NCI-H2171 treated with DMSO at 0.1 percent for 48 hours (cell line): ENCODE results near the gene MED9.
"Not testable (repeated sequence)": the region's sequence is repeated elsewhere in the genome, so short reads cannot be mapped to it uniquely, and the experiment has no call there.

Experiments
- DNase-seq: peaks from one replicate; lab custom pipeline; 2025; lab: John Stamatoyannopoulos, UW

The MED9 gene

DNA sequence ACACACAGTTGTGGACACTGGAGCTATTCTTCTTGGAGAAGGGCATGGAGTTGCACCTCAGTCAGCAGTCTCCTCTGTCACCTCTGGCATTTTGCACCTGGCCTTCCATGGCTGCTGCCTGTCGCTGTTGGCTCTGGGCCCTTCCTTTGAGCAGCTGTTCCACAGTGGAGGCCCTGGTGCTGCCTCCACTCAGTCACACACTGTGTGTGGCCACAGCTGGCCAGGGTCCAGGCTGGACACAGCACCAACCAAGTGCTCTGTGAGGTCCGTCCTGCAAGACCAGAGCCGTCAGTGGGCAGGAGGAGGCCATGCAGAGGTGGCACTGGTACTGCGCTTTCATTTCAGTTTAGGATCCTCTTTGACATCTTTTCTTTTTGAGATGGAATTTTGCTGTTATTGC lies 21.6 kb upstream of the MED9 start:
- DNase-seq, result no peak

DNA sequence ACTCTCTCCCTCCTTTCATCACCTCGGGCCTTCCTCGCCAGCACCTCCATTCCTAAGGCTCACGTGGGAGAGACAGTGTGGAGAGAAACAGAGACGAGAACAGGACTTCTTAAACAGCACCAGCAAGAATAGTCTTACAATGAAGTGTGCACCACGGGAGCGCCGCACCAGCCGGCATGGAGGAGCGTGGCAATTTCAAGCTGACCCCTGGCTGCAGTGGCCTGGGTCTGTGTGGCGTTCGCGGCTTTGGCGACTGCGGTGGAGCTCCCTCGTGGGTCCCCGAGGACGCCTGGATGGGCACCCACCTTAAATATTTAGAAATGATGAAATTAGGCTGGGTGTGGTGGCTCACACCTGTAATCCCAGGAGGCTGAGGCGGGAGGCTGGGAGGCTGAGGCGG lies 20.5 kb upstream of the MED9 start:
- no peak for DNase-seq

DNA sequence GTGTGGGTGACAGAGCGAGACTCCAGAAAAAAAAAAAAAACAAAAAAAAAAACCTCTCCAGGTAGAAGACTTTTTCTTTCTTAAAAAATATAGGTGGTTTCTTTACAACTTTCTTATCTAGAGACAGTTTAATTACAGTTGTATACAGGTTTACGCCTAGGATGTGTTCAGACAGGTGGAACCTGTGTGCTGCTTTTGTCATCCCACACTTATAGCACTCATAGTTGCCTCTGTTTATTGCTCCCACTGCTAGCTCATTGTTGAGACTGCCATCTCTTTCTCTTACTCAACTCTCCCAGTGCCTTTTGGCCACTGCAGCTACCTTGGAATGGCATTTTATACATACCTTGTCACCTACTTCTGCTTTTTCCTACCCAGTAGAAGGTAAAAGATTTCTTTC lies 19.1 kb upstream of the MED9 start:
- no peak for DNase-seq

DNA sequence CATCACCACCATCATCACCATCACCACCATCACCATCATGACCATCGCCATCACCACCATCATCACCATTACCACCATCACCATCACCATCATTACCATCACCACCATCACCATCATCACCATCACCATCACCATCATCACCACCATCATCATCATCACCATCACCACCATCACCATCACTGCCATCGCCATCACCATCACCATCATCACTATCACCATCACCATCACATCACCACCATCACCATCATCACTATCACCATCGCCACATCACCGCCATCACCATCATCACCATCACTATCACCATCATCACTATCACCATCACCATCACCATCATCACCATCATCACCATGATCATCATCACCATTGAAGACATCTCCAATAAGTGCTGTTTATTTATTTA lies 16.8 kb upstream of the MED9 start:
- no peak for DNase-seq

DNA sequence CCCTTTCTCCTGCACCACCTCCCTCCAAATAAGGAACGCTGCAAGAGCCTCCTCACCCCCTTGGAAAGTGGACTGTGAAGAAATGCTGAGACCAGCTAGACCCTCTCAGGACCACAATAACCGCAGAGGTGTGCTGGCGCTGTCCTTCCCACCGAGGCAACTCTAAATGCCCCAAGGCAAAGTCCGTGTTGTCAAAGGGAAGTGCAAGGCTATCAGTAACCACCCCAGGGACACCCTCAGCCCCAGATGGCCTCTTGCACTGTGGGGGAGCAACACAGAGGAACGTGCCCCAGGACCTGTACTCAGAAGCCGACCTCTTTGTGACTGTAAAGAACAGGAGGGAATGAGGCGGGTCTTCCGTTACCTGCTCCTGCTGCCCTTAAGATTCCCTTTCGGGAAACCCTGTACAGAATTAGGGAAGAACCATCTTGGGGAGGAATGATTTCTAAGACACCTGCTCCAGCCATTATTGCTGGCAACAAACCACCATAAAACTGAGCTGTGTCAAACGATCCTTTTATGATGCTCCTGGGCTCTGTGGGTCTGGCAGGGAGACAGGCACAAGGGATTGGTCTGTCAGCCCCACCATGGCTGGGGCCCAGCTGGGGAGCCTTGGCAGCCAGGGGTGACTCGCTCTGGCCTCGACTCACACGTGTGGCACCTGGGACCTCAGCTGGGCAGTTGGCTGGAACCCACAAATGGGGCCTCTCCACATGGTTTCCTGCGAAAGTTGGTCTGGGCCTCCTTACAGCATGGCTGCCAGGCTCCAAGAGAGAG lies 14.6 kb upstream of the MED9 start:
- DNase-seq, result no peak

DNA sequence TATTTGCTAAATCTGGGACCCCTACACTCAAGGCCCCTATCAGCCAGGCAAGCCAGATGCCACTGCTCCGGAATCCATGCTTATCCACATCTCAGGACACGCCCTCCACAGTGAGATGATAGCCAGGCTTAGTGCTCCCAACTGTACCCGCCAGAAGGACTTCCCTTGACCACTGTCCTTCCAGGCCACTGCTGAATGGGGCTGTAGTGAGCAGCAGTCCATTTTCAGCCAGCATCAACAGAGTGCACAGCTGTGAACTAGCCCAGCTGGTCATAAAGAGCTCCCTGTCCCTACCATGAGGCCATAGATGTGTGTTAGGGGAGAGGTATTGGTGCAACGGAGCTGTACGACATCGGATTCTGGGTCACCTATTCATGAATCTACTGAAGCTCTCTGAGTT lies 13.0 kb upstream of the MED9 start:
- DNase-seq, result no peak

DNA sequence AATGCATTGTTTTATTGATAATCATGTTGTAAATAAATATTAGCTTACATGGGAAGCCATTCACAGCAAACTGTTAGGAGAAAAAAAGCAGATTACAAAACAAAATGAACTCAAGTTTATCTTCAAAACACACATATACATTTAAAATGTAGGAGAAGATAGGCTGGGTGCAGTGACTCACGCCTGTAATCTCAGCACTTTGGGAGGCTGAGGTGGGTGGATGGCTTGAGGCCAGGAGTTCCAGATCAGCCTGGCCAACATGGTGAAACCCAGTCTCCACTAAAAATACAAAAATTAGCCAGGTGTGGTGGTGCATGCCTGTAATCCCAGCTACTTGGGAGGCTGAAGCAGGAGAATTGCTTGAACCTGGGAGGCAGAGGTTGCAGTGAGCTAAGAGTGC lies 10.9 kb upstream of the MED9 start:
- not testable (repeated sequence) for DNase-seq

DNA sequence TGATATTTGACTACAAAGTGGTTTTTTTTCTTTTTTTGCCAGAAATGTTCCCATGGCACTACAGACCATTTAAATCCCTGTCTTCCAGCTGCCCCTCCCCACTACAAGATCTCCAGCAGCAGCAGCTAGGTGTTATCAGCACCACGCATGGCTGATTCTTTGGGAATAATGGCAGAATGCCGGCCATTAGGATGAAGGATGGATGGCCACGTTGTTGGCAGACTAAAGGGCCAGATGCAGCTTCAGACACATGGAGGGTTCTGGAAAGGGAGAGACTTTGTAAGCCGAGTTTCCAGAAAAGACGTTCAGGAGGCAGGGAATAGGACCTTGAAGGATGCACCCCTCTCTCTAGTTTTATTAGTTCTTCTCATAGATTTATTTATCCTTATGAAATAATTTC lies 10.3 kb upstream of the MED9 start:
- peak; percentile 38 for DNase-seq

DNA sequence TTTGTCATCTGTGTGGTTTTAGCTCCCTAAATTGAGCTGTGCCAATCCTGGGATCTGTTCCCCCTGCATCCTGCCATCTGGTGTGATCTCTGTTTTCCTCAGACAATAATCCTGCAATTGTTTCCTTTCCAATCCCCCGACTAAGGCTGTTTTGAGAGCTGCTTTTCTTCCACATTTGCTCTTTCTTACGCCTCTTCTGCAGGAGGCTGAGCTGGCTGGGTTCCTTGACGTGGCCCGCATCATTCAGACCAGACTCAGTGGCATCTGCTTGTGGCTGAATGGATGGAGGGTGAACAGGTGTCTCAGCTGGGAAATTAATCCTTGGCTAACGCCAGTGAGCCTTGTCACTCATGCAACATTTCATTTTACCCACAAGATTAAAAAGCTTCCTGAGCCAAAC lies 9.8 kb upstream of the MED9 start:
- peak; percentile 70 for DNase-seq

DNA sequence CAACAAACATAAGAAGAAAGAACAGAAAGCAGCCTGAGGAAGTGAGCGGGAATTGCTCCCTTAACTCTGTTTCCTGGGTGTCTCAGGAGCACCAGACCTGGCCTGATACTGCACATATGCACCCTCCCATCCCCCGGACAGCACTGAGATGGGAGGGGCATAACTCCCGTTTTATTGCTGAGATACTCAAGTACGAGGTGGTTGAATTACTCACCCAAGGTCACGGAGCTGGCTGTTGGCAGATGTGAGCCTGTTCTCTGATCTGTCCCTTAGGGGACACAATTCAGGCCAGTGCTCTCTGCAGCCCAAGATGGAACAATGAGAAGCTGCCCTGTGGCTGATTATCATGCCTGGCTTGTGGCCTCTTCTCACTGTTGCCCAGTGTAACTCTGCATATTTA lies 9.1 kb upstream of the MED9 start:
- peak; percentile 61 for DNase-seq

DNA sequence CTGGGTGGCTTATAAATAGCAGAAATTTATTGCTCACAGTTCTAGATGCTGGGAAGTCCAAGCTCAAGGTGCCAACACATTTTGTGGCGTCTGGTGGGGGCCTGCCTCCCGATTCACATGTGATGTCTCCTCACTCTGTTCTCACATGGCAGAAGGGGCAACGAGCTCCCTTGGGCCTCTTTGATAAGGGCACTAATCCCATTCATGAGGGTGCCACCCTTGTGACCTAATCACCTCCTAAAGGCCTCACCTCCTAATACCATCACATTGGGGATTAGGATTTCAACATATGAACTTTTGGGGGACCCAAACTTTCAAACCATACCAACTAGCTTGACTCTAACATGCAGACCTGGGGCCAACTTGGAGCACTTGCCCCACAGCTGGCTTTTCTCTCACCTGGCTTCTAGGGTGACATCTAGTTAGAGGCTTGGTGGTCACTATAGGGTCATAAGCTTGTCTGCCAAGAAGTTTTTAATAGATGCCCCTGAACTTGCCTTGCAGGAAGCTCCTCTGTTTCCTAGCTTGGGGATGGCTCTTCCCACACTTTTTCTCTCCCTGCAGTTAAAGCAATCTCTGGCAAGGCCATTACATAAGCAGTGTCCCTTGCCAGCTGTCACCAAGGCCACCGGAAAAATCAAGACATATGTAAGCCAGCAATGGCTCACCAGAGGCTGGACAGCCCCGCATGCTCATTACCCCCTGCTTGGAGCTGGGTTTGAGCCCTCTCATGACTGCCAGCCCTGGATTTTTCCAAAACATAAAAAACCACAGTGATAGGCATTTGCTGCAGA lies 8.4 kb upstream of the MED9 start:
- no peak for DNase-seq

DNA sequence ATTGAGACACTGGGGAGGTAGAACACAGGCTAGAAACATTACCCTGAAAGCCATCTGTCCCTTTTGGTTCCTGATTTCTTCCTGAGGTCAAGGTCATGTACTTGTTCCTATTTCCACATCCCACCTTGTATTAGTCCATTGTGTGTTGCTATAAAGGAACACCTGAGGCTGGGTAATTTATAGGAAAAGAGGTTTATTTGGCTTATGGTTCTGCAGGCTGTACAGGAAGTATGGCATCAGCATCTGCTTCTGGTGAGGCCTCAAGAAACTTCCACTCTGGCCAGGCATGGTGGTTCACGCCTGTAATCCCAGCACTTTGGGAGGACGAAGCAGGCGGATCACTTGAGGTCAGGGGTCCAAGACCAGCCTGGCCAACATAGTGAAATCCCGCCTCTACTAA lies 7.4 kb upstream of the MED9 start:
- DNase-seq, result peak; percentile 19

DNA sequence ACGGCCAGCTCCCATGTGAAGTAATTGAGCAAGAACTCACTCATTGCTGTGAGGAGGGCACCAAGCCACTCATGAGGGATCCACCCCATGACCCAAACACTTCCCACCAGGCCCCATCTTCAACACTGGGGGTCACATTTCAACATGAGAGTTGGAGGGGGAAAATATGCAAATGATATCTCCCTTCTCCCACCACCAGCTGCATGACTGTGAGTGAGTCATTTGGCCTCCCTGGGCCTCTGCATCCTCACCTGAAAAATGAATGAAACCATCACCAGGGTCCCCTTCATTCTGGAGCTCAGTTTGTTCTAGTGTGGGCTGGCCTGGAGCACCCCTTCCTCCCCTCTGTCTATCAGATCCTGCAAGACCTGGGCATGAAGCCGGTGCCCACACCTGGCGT lies 6.8 kb upstream of the MED9 start:
- DNase-seq, result no peak

DNA sequence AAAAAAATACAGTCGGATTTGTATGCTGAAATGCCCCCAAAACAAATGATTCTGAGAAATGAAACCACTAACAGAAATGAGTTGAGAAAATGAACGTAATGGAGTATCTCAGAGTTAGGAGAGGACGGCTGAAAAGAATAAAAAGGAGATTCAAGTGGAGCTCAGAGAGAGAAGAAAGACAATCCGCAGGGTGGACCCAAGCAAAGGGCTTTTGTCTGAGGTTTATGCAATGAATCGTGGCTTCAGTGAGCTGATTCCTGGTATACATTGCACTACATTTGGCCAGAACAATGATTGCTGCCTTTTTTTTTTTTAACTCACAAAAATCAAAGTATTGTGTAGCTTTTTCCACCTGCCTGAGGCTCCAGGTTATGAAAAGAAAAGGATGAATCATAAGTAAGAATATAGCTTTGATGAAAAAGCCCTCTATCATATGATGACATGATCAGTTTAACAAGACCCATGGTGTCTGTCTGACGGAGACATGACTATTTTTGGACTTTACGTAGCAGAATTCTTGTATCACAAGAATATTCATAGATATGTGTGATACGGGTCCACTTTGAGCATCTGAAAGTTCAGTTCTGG lies 4.4 kb upstream of the MED9 start:
- no peak for DNase-seq

DNA sequence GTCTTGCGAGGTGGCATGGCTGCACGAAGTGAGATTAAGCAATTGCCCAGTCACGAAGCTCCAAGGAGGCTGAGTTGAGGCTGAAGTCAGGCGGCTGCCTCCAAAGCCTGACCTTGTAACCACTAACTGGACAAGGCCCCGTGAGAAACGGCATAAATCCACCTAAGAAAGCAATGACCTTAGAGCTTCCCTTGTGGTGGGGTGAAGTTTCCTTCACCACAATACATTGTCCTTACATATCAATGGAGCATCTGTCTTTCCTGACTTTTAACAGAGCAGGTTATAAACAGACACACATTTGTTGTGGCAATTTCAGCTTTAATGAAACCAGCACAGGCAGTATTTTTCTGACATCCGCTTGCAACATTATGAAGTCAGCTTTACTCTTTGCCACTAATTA lies 2.5 kb upstream of the MED9 start:
- no peak for DNase-seq

DNA sequence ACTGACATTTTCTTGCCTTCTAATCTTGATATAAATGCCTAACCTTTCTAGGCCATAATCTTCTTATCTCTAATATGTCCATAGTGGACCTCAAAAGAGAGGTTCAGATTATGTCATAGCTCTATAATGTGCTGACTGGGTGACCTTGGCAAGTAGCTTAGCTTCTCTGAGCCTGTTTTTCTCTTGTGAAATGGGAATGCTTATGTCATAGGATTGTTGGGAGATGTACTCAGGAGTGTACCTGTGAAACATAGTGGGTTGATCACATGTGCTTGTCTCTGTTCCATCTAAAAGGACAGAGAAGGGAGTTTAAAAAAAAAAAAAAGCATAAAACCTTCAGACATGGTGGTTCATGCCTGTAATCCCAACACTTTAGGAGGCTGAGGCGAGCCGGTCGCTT lies 2.4 kb downstream of the MED9 start:
- no peak for DNase-seq

DNA sequence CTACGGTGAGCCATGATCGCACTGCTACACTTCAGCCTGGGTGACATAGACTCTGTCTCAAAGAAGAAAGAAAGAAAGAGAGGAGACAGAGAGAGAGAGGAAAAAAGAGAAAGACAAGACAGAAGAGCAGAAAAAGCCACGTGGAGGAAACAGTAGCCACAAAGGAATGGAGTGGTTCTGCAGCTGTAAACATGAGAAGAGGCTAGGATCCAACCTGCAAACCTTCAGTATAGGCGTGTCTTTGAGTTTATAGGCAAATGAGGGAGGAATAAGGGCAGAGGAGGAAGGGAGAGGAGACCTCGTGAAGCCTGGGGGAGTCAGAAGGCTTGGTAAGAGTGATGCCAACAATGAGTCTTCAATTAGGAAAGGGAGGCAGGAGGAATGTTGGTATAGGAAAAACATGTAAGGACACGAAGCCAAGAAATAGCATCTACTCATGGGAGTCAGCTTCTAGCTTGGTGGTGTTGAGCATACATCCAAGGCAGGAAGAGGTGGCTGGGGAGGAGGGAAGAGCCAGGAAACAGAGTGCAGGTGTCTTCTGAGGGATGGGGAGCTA lies 3.9 kb downstream of the MED9 start:
- DNase-seq, result no peak

DNA sequence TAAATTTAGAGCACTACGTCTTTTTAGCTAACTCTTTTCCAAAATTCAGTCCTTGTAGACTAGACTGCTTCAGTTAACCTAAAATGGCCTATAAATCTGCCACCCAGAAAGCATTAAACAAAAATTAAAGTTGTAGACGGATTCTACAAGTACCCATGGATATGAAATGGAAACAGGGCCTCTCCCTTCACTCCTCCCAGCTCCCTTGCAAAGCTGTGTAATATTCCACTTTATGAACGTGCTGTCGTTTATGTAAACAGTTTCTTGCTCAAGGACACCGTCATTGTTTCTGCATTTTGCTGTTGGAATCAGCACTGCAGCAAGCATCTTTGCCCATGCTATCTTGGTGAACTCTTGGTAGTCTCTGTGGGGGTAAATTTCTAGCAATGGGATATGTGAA lies 5.1 kb downstream of the MED9 start:
- no peak for DNase-seq

DNA sequence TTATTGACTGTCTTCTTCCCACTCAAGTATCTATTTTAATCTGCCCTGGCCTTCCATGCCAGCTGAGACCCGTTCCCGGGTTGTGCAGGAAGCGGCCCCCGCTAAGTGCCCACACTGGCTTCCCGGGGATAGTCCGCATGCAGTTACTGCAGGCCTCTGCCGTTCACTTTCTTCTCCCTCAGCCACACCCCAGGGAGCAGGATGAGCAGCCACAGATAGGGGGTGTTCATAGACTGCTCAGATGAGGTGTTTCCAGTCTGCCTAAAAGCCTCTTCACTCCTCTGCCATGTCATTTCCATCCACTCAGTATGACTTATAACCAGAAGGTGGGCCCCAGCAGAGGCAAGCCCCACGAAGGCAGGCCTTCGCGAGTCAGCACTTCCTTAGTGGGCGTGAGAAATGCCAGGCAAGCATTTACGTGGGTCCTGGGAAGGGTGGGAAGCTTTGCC lies 7.7 kb downstream of the MED9 start:
- DNase-seq, result no peak

DNA sequence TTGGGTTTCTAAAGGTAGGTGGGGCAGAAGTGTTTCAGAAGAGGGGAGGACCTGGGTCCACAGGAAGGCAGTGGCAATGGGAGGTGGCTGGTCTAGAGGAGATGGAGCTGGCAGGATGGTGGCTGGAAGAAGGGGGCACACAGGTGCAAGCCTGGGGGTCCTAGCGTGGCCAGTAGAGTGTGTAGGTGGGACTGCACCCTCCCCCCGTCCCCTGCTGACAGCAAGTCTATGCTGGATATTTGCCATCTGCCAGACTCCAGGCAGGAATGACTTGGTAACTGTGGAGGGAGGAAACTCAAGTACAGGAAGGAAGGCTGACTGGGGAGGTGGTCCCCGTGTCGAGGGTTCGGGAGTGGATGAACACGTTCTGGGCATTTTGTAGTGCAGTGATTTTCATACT lies 8.6 kb downstream of the MED9 start:
- no peak for DNase-seq

DNA sequence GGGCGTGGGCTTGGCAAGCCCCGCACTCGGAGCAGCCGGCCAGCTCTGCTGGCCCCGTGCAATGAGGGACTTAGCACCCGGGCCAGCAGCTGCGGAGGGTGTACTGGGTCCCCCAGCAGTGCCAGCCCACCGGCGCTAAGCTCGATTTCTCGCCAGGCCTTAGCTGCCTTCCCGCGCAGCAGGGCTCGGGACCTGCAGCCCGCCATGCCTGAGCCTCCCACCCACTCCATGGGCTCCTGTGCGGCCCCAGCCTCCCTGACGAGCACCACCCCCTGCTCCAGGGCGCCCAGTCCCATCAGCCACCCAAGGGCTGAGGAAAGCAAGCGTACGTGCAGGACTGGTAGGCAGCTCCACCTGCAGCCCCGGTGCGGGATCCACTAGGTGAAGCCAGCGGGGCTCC lies 9.6 kb downstream of the MED9 start:
- DNase-seq, result not testable (repeated sequence)

DNA sequence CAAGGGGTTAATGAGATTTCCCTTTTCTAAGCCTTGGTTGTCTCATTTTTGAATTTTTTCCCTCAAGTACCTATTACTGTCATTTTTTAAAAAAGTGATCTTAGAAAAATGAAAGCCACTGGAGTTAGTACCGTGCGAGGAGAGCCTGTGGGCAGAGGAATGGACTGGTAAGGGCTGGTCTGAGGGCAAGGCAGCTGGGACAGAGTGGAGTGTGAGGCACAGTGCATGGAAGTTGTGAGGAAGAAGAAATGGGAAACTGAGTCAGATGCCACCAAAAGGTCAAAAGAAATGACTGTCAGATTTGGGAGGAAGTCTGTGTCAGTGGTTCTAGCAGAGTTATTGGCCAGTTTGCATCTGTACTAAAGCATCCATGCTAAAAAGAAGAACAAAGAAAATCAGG lies 11.2 kb downstream of the MED9 start:
- no peak for DNase-seq

DNA sequence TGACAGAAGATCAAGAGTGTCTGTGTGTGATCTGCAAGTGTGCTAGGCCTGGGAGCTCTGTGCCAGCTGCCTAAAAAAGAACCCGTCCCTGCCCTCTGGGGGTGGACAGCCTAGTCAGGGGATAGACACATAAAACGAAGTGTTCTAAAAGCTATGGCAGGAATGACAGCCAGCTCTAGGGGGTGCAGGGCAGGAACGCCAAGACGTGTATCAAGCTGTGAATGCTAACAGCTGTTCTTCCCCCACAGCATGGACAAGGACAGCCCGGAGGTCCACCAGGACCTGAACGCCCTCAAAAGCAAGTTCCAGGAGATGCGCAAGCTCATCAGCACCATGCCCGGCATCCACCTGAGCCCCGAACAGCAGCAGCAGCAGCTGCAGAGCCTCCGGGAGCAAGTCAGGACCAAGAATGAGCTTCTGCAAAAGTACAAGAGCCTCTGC lies 14.3 kb downstream of the MED9 start:
- DNase-seq, result no peak
